Measurements from ENCODE around the gene GARIN5A. TPM values are rescaled to one million over a fixed set of nuclear protein-coding genes. Genes with fewer than 3 reads are reported as not detected.

GARIN5A gene
- polyA plus RNA-seq, 1 of the 3 experiments (the other 2 are of a cell fraction): 1.3 TPM

DNA sequence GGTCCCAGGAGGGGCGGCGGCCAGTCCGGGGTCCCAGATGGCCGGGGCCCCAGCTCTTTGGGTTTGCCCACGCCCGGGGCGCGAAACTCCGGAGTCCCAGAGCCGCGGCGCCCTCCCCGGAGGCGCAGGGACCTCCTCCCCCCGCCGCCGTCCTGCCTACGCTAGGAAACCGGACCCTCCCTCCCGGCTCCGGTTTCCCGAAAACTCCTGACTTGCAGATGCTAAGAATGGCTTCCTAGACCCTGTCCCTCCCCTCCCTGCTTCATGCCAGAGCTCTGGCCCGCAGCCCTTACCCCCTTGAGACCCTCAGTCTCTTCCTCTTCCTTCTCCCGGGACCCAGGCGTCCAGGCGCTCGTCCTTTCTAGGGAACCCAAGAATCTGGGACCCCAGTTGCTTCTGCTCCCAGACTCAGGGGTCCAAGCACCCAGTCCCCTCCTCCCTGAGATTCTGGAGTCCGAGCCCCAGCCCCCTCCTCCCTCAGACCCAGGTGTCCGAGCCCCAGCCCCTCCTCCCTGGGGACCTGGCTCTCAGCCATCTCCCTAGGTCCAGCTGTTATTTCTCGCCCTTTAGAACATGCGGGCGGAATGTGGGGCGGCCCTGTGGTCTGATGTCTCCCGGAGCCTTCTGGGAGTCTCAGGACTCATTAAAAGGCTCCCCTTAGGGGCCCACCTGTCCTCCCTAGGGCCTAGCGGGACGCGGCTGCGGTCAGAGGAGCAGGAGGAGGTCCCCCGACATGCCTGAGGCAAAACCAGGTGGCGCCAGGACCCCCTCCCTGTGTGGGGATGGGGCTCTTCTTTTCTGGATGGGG, 44.2 kb downstream of the GARIN5A start, which contains the start of gene MYBPC2:
MYBPC2 (plus strand) TSS at position 672 of the 808 bp plus-strand sequence; CDS start at position 734, 62 bp downstream.
- POLR2A ChIA-PET: interaction anchor here (0.6 kb wide), 1 partner anchor 35 kb away, joined by 4 read pairs; no protein-coding TSS in a partner anchor
- no peak within 1 kb of the TSS for H3K9ac ChIP-seq
- peak within 1 kb of the TSS; percentile 83 for H3K4me2 ChIP-seq
- no peaks in the 10 kb centered on the region for H3F3A ChIP-seq (replicated peaks; ENCODE audit: insufficient read depth)
- H3K4me3 ChIP-seq (ENCODE audit: low read depth in 2 of 2, low read length in 1 of 2): peak within 1 kb of the TSS; percentile 48 to 54
- WGBS (ENCODE audit: low lambda C conversion rate): 4% methylated on average over 13 of the region's 40 CpGs
- H3K27ac ChIP-seq (ENCODE audit: low read depth in 2 of 2, low read length in 1 of 2): peak within 1 kb of the TSS in 1 of 2 experiments; percentile 75; a peak in 1 of 4 replicates
- H3K27me3 ChIP-seq (ENCODE audit: insufficient read depth): peaks cover 32% of the 10 kb centered on the region
- H3K9me3 ChIP-seq: no peaks in the 10 kb centered on the region
- no peaks in the 10 kb centered on the region for H4K20me1 ChIP-seq (ENCODE audit: insufficient read depth)
- DNase-seq: no peak
- no peaks in the 10 kb centered on the region for H3K9me2 ChIP-seq
- H3K79me2 ChIP-seq (ENCODE audit: insufficient read depth): no peaks in the 10 kb centered on the region
- peaks cover 0 to 19% of the 10 kb centered on the region in 2 experiments; a peak in 1 of 4 replicates for H3K4me1 ChIP-seq (ENCODE audit: control insufficient read depth in 1 of 2, insufficient read depth in 2 of 2, low read depth in 1 of 2, low read length in 1 of 2)
- H3K36me3 ChIP-seq (replicated peaks in 1 of 2; ENCODE audit: control insufficient read depth in 1 of 2, insufficient read depth in 2 of 2, low read length in 1 of 2): no peaks in the 10 kb centered on the region
- TF ChIP-seq MEF2A (IDR thresholded peaks at IDR 0.05; ENCODE audit: borderline replicate concordance, low read depth) (no peak), CHD2 (IDR thresholded peaks at IDR 0.05; ENCODE audit: low read length, partially characterized antibody) (no peak)
- TF ChIP-seq, protein P1, sequence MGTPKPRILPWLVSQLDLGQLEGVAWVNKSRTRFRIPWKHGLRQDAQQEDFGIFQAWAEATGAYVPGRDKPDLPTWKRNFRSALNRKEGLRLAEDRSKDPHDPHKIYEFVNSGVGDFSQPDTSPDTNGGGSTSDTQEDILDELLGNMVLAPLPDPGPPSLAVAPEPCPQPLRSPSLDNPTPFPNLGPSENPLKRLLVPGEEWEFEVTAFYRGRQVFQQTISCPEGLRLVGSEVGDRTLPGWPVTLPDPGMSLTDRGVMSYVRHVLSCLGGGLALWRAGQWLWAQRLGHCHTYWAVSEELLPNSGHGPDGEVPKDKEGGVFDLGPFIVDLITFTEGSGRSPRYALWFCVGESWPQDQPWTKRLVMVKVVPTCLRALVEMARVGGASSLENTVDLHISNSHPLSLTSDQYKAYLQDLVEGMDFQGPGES (IDR thresholded peaks at IDR 0.05; ENCODE audit: low read depth, low read length): no peak
- no peak within 1 kb of the TSS for H2AFZ ChIP-seq (ENCODE audit: low read depth)
- CTCF ChIA-PET: interaction anchor here (0.6 to 1.6 kb wide), 3 partner anchors 10 to 64 kb away, joined by 3 to 5 read pairs (median 3); no protein-coding TSS in a partner anchor

- peak overlapping the region in 1 of 2 experiments; percentile 75; a peak in 1 of 4 replicates for H3K27ac ChIP-seq (ENCODE audit: low read depth in 2 of 2, low read length in 1 of 2)
- 6% methylated on average over 27 of the region's 54 CpGs for WGBS (ENCODE audit: low lambda C conversion rate)
- H4K20me1 ChIP-seq (ENCODE audit: insufficient read depth): no peaks in the 10 kb centered on the region
- H3K9me3 ChIP-seq: no peaks in the 10 kb centered on the region
- POLR2A ChIA-PET: no interaction called here
- H3K27me3 ChIP-seq (ENCODE audit: insufficient read depth): peaks cover 26% of the 10 kb centered on the region
- CTCF ChIA-PET: interaction anchor here (0.7 to 1.6 kb wide), 4 partner anchors 10 to 74 kb away, joined by 3 to 5 read pairs (median 3); no protein-coding TSS in a partner anchor
- H3K4me3 ChIP-seq (ENCODE audit: low read depth in 2 of 2, low read length in 1 of 2): peak overlapping the region; percentile 48 to 54
- H3K9me2 ChIP-seq: no peaks in the 10 kb centered on the region
- no peaks in the 10 kb centered on the region for H3K79me2 ChIP-seq (ENCODE audit: insufficient read depth)
- H2AFZ ChIP-seq (ENCODE audit: low read depth): peak overlapping the region; percentile 54; the same call in 1 of the 2 replicates
- peak overlapping the region; percentile 83 for H3K4me2 ChIP-seq
- no peaks in the 10 kb centered on the region for H3F3A ChIP-seq (replicated peaks; ENCODE audit: insufficient read depth)
- H3K36me3 ChIP-seq (replicated peaks in 1 of 2; ENCODE audit: control insufficient read depth in 1 of 2, insufficient read depth in 2 of 2, low read length in 1 of 2): no peaks in the 10 kb centered on the region
- peaks cover 0 to 19% of the 10 kb centered on the region in 2 experiments; a peak in 1 of 4 replicates for H3K4me1 ChIP-seq (ENCODE audit: control insufficient read depth in 1 of 2, insufficient read depth in 2 of 2, low read depth in 1 of 2, low read length in 1 of 2)
- peak; percentile 96 for DNase-seq
- peak; percentile 89 for TF ChIP-seq CHD2 (IDR thresholded peaks at IDR 0.05; ENCODE audit: low read length, partially characterized antibody)
- peak; percentile 100 for TF ChIP-seq RFX5 (IDR thresholded peaks at IDR 0.05; ENCODE audit: low read length)
- no peak for TF ChIP-seq USF1 (IDR thresholded peaks at IDR 0.05; ENCODE audit: borderline replicate concordance, low read depth)
- no peak overlapping the region for H3K9ac ChIP-seq
These were observed 45.1 kb downstream of the GARIN5A start for GRCh38 chr19:50431343-50432220.

Data from SK-N-SH (cell line).